Activated CD4-positive, CD25-positive, alpha-beta regulatory T cell treated with anti-CD3 and anti-CD28 coated beads, Interleukin-2, amount 50 U/mL, for 16 hours (primary cell): ENCODE results near the gene EPHB1.

Experiments
- DNase-seq: peaks from one replicate; pipeline ENCODE4 v3.0.0-alpha.2; 2020; ENCODE audit warnings: low read depth, low spot score

EPHB1 gene

DNA sequence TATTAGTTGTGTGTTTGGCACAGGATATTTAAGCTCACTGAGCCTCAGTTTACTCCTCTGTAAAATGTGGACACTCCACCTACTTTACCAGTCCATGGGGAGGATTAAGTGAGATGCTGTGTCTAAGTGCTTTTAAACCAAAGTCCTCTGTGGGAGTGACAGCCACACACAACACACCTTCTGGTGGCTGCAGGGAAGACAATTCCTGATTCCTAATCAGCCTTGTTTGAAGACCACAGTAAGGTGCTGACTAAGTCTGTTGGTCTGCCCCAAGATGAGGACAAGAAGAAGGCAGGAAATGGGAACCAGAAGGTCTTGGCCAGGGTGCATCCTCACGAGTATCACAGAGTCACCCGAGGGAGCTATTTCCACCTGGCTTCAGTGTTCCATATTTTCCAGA is 52.3 kb downstream of the EPHB1 start:
- DNase-seq, result no peak

GRCh38 chr3:134849561-134849960 is 54.5 kb downstream of the EPHB1 start:
- no peak for DNase-seq

GRCh38 chr3:134850761-134851160 is 55.7 kb downstream of the EPHB1 start:
- DNase-seq, result no peak

- DNase-seq, result no peak
These were observed 57.1 kb downstream of the EPHB1 start for GRCh38 chr3:134852132-134852531.

DNA sequence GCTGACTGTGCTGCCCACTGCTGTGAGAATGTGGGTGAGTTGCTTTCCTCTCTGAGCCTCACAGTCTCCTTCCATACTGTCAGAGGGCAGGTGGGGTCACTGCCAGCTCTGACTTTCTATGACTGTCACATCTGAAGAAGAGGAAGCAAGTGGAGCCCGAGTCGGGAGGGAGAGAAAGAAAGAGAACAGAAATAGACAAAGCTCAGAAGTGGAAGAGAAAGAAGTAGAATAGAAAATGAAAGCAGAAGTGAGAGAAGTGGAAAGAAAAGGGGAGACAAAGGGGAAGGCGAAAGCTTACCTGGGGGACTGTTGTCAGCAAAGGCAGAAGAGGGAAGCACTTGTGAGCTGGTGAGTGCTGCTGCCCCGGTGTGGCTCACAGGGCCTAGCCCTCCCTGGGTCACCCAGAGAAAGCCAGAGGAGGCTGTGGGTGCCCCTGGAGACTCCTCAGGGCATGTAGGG is 57.9 kb downstream of the EPHB1 start:
- DNase-seq, result no peak

DNA sequence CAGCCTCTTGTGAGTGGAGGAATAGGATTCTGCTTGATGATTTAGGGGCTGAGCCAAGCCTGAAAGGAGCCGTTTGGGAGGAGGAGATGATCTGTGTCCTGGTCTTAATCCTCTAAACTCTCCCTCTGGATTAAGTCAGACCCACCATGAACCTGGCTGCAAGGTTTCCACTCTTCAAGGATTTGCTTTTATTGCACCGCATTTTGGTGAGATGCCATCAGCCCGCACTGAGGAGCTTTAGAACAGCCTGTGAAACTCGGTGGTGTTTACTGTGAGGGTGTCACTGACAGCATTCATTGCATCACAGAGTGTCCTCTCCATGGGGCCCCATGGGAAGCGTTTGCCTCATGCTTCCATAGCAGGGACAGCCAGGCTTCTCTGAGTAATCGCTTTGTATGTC is 59.2 kb downstream of the EPHB1 start:
- no peak for DNase-seq

GRCh38 chr3:134857356-134857755 is 62.3 kb downstream of the EPHB1 start:
- DNase-seq, result no peak

GRCh38 chr3:134857776-134858362 is 62.8 kb downstream of the EPHB1 start:
- DNase-seq, result no peak

GRCh38 chr3:134858441-134859035 is 63.5 kb downstream of the EPHB1 start:
- no peak for DNase-seq

DNA sequence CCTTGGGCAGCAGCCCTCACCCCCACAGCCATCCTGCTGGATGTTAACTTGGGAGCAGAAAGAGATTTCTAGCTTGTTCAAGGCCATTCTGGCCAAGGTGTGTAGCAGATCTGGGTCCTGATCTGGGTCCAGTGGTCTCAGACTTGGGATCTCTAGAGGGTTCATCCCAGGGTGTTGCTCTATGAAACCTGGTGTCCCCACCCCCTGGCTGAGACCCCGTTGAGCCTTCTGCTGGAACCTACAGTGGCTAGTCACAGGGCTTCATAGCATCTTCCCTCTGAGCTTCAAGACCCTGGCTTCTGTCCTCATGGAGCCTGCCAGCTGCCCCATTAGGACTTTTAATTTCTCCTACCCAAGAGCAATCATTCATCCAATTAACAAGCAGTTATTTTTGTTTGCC is 64.3 kb downstream of the EPHB1 start:
- DNase-seq, result no peak

DNA sequence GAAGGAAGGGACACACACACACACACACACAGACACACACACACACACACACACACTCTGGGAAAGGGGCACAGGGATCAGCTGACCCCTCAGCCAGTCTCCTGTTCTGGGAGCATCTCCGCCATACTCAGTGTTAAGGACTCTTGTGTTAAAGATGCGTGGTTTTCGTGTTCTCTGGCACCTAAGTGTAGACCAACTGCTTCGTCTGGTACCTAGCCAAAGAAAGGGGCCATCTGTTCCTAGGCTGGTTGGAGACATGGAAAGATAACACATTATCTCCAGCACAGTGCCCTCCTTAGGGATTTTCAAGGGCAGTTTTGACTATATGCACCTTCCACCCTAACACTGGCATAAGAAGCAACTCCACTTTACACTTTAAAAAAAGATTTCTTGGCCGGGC is 65.1 kb downstream of the EPHB1 start:
- DNase-seq, result no peak

DNA sequence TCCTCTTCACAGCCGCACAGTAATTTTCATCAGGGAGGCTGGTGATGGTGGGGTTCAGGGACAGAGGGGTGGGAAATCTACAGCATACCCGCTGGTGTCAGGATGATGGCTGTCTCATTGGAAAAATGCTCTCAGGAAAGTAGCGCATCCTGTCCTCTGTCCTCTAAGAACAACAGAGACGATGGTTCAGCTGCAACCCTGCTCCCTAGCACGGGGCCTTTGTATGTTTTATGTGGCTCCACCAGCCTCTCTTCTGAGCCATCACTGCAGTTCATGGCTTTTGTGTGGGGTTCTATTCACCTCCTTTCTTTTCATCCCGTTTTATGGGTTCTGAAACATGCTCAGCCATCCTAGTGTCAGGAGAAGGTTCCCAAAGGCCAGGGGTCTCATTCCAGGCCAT is 68.9 kb downstream of the EPHB1 start:
- DNase-seq, result no peak

DNA sequence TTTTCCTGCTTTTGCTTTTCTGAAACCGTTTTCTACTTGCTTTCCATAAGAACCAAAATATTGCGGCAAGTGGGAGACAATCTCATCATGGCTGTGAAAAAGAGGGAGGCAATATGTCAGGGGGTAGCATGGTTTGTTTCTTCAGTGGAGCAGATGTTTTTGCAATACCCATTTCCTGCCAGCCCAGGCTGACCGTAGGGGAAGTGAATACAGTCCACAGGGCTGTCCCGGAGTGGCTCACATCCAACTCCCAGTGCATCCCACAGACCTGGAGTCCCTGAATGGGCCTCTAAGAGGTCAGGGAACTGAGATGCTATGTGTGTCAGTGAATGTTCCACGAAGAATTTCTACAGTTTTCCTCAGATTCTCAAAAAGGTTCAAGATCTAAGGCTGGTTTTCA is 69.6 kb downstream of the EPHB1 start:
- DNase-seq, result no peak

- DNase-seq, result no peak
These were observed 72.2 kb downstream of the EPHB1 start for GRCh38 chr3:134867277-134867676.

DNA sequence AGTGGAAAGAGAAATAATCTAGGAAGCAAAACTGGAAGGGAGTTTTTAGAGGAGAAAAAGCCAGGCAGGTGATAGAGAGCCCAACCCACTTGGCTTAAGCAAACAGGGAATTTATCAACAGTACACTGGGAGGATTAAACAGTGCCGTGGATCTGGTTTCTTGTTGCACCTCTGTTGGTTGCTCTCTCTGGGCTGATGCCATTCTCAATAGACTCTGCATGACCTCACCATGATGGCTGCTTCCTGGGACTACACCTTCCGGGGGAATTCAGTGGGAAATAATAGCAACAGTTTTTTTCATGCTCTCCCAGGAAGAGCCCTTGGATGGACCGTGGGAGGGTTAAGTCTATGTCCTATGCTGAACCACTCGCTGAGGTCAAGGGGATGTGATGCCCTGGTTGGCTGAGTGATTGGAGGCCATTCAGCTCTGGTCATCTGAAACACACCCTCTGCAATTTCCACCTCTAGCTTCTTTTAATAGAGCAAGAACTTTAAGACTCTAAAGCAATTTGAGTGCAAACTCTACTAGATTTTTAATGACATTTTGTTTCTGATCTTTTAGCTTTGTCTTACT is 74.2 kb downstream of the EPHB1 start:
- DNase-seq, result no peak

- no peak for DNase-seq
These were observed 76.8 kb downstream of the EPHB1 start for GRCh38 chr3:134871818-134872217.

DNA sequence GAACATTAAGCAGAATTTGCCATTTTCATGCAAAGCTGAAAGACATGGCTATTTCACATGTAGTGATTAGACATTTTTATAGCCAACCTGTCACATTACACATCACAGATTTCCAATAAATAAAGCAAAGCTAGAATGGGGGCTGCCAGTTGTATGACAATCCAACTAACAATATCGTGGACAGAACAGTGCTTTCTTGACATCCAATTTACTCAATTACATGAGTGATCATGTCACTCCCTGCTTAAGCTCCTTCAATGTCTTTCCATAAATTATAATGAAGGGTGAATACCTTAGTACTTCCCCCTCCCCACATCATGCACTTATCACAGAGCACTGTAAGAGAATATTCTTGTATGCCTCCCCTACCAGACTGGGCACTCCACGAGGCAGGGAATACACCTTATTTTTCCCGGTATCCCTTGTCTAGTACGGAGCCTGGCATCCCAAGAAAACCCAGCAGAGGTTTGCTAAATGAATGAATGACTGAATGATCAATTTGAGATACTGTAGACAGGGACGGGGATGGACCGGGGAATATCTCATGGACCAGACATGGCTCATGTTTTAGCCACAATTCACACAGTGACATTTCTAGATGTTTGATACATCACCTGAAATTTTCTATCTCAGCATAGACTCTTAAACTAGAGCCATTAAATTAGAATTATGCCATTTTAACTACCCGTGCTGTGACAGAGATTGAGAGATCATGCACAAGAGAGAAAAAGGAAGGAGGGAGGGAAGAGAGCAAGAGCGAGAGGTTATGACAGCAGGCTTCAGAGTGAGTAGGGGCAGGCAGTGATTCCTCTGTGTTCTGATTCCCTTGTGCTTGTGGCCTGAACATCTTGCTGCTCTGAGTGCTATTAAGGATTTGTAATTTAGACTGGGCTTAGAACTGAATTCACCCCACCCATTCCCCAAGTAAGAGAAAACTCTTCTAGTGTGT is 77.7 kb downstream of the EPHB1 start:
- DNase-seq, result no peak

- DNase-seq, result no peak
These were observed 78.7 kb downstream of the EPHB1 start for GRCh38 chr3:134873789-134874188.

GRCh38 chr3:134874737-134875413 is 79.8 kb downstream of the EPHB1 start:
- no peak for DNase-seq

DNA sequence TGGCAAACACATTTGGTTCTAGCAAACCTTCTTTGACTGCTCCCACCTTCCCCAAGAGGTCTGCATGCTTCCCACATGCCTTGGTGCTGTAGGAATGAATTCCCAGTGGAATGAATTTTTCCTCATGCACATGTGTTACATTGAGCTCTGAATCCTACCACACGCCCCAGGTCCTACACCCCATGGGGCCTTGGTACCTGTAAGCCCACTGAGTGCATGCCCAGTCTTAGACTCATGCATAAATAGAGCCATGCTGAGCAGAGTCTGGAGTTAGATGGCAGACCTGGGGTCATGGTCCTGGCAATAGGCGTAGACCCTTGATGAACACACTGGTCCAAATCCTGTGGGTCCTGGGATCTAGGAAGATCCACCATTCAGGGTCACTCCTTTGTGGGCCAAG is 81.8 kb downstream of the EPHB1 start:
- DNase-seq, result no peak

GRCh38 chr3:134877788-134878187 is 82.7 kb downstream of the EPHB1 start:
- DNase-seq, result no peak

DNA sequence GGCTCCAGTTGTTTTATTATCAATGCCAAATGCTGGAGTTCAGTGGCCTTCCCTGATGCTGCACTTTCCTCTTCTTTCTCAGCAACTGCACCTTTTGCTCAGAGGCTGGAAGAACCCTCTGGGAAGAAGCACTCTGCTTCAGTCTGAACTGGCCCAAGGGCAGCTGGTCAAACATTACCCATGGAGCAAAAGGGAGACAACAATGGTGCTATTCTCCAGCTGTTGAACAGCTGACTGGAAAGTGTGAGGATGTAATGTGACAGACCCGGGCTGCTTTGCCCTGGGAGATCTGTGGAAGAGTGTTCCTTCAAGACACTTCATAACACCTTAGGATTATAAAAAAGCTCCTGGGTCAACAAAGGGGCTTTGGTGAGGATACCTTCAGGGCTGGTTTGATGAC is 84.9 kb downstream of the EPHB1 start:
- no peak for DNase-seq
